Neuronal stem cell (in vitro differentiated cells): ENCODE data around the gene ECSCR.

ENCODE experiments used
- DNase-seq: peaks from one replicate; pipeline ENCODE4 v3.0.0-alpha.2; 2013; ENCODE audit warnings: low spot score
- H2AFZ ChIP-seq: one replicate; pipeline ENCODE4 v1.6.1; 2013; ENCODE audit warnings: mild to moderate bottlenecking, low read length, inconsistent platforms
- H2AK5ac ChIP-seq: 2 replicates; pipeline ENCODE4 v1.6.1; 2013; ENCODE audit warnings: low read depth, mild to moderate bottlenecking, inconsistent platforms, low read length, moderate library complexity, mixed read lengths
- H2BK120ac ChIP-seq: 2 replicates; pipeline ENCODE4 v1.6.1; 2013; ENCODE audit warnings: low read depth, mild to moderate bottlenecking, inconsistent platforms, low read length, moderate library complexity, mixed read lengths
- H2BK12ac ChIP-seq: one replicate; pipeline ENCODE4 v1.6.1; 2013; ENCODE audit warnings: low read length, inconsistent platforms
- H2BK15ac ChIP-seq: 2 replicates; pipeline ENCODE4 v1.6.1; 2013; ENCODE audit warnings: mild to moderate bottlenecking, low read length, inconsistent platforms, mixed read lengths
- H2BK5ac ChIP-seq: one replicate; pipeline ENCODE4 v1.6.1; 2013; ENCODE audit warnings: inconsistent platforms, mild to moderate bottlenecking, low read length, moderate library complexity
- H3K14ac ChIP-seq: one replicate; pipeline ENCODE4 v1.6.1; 2013; ENCODE audit warnings: low read length, inconsistent platforms
- H3K18ac ChIP-seq: 2 replicates; pipeline ENCODE4 v1.6.1; 2013; ENCODE audit warnings: low read length, inconsistent platforms
- H3K23ac ChIP-seq: 2 replicates; pipeline ENCODE4 v1.6.1; 2013; ENCODE audit warnings: low read depth, mild to moderate bottlenecking, mixed read lengths, low read length, inconsistent platforms; ENCODE audit not compliant: poor library complexity
- H3K27ac ChIP-seq: replicated peaks from 3 replicates; pipeline ENCODE4 v1.5.1; 2013; ENCODE audit warnings: low read length, inconsistent platforms
- H3K27me3 ChIP-seq, 3 experiments: 2 replicates each; pipeline ENCODE4 v1.6.1; 2013; ENCODE audit warnings: low read length in 3 of 3, mild to moderate bottlenecking in 2 of 3, inconsistent platforms in 1 of 3, low read depth in 1 of 3, mixed read lengths in 1 of 3, moderate library complexity in 1 of 3; ENCODE audit not compliant: control insufficient read depth in 3 of 3, insufficient read depth in 3 of 3
- H3K36me3 ChIP-seq, 2 donors: replicated peaks in 1 of 2; 2 replicates each; pipeline ENCODE4 v1.6.1; 2013; ENCODE audit warnings: low read length in 2 of 2; ENCODE audit not compliant: control insufficient read depth in 2 of 2, insufficient read depth in 2 of 2
- H3K4ac ChIP-seq: 2 replicates; pipeline ENCODE4 v1.6.1; 2013; ENCODE audit warnings: inconsistent platforms, mild to moderate bottlenecking, low read length, moderate library complexity
- H3K4me1 ChIP-seq, 2 donors: 1 replicate in 1 of 2; 2 replicates in 1 of 2; pipeline ENCODE4 v1.6.1; 2013; ENCODE audit warnings: low read length in 2 of 2, low read depth in 1 of 2; ENCODE audit not compliant: control insufficient read depth in 2 of 2, insufficient read depth in 1 of 2
- H3K4me2 ChIP-seq: one replicate; pipeline ENCODE4 v1.6.1; 2013; ENCODE audit warnings: mild to moderate bottlenecking, low read length, inconsistent platforms; ENCODE audit not compliant: insufficient read depth, poor library complexity, severe bottlenecking
- H3K4me3 ChIP-seq, 2 donors: 2 replicates each; pipeline ENCODE4 v1.5.1; 2013; ENCODE audit warnings: low read length in 2 of 2, mild to moderate bottlenecking in 2 of 2, inconsistent platforms in 1 of 2, moderate library complexity in 1 of 2
- H3K79me1 ChIP-seq: one replicate; pipeline ENCODE4 v1.6.1; 2013; ENCODE audit warnings: low read depth, mild to moderate bottlenecking, inconsistent platforms, low read length, moderate library complexity
- H3K9ac ChIP-seq: one replicate; pipeline ENCODE4 v1.6.1; 2013; ENCODE audit warnings: mild to moderate bottlenecking, low read depth, low read length, inconsistent platforms; ENCODE audit not compliant: poor library complexity
- H3K9me3 ChIP-seq, 2 donors: replicated peaks in 1 of 2; 2 replicates each; pipeline versions ENCODE3 to v1.6.1; 2013; ENCODE audit warnings: low read length in 2 of 2, mild to moderate bottlenecking in 2 of 2, inconsistent platforms in 1 of 2, low read depth in 1 of 2, mixed read lengths in 1 of 2, moderate library complexity in 1 of 2; ENCODE audit not compliant: control insufficient read depth in 2 of 2, insufficient read depth in 1 of 2
- H4K8ac ChIP-seq: one replicate; pipeline ENCODE4 v1.6.1; 2013; ENCODE audit warnings: low read depth, mild to moderate bottlenecking, inconsistent platforms, low read length, moderate library complexity
- H4K91ac ChIP-seq: one replicate; pipeline ENCODE4 v1.6.1; 2013; ENCODE audit warnings: low read length, low read depth, mild to moderate bottlenecking, inconsistent platforms; ENCODE audit not compliant: poor library complexity
- WGBS, 2 donors: extraction: QIAGEN DNeasy Blood & Tissue Kit; methylation state at CpG; one replicate each; pipeline ENCODE4 v1.1.7; 2013; ENCODE audit warnings: missing lambda C conversion rate in 2 of 2, mixed read lengths in 1 of 2; ENCODE audit not compliant: insufficient read length in 2 of 2, insufficient replicate concordance in 1 of 2; ENCODE audit errors: extremely low coverage in 2 of 2; 5-methylcytosine and 5-hydroxymethylcytosine counted together

The ECSCR gene

GRCh38 chr5:139430015-139430414, 32.5 kb downstream of the ECSCR start:
- no peak overlapping the region for H3K27ac ChIP-seq
- H3K79me1 ChIP-seq: no peaks in the 10 kb centered on the region
- H2BK5ac ChIP-seq: no peak overlapping the region
- H2BK15ac ChIP-seq: no peak overlapping the region
- H3K18ac ChIP-seq: no peak overlapping the region
- H3K9me3 ChIP-seq: no peaks in the 10 kb centered on the region
- H3K23ac ChIP-seq: no peak overlapping the region
- no peak overlapping the region for H3K4ac ChIP-seq
- H3K4me2 ChIP-seq: no peak overlapping the region
- H4K91ac ChIP-seq: no peak overlapping the region
- no peak overlapping the region for H2BK120ac ChIP-seq
- peaks cover 6 to 71% of the 10 kb centered on the region in 2 donors for H3K36me3 ChIP-seq
- no peak overlapping the region for H4K8ac ChIP-seq
- no peak overlapping the region for H2AK5ac ChIP-seq
- WGBS, 2 donors: no CpG with 5 or more reads among the region's 2 CpGs
- H2AFZ ChIP-seq: no peak overlapping the region
- no peaks in the 10 kb centered on the region for H3K27me3 ChIP-seq
- no peak overlapping the region for H3K9ac ChIP-seq
- H3K4me1 ChIP-seq: no peaks in the 10 kb centered on the region
- no peak overlapping the region for H3K14ac ChIP-seq
- no peak overlapping the region for H3K4me3 ChIP-seq
- no peak for DNase-seq
- H2BK12ac ChIP-seq: no peak overlapping the region

- no peaks in the 10 kb centered on the region for H3K4me1 ChIP-seq
- DNase-seq: no peak
- H3K4ac ChIP-seq: no peak overlapping the region
- H3K9me3 ChIP-seq: no peaks in the 10 kb centered on the region
- no peak overlapping the region for H4K91ac ChIP-seq
- no CpG with 5 or more reads among the region's 8 CpGs for WGBS, 2 donors
- no peak overlapping the region for H3K9ac ChIP-seq
- no peak overlapping the region for H3K14ac ChIP-seq
- H2BK15ac ChIP-seq: no peak overlapping the region
- no peak overlapping the region for H3K18ac ChIP-seq
- H2AFZ ChIP-seq: no peak overlapping the region
- peaks cover 11 to 80% of the 10 kb centered on the region in 2 donors for H3K36me3 ChIP-seq
- no peak overlapping the region for H3K23ac ChIP-seq
- H3K4me2 ChIP-seq: no peak overlapping the region
- no peak overlapping the region for H4K8ac ChIP-seq
- no peak overlapping the region for H3K27ac ChIP-seq
- H2BK5ac ChIP-seq: no peak overlapping the region
- no peak overlapping the region for H3K4me3 ChIP-seq
- H2BK120ac ChIP-seq: no peak overlapping the region
- H2AK5ac ChIP-seq: no peak overlapping the region
- no peaks in the 10 kb centered on the region for H3K27me3 ChIP-seq
- no peak overlapping the region for H2BK12ac ChIP-seq
- H3K79me1 ChIP-seq: no peaks in the 10 kb centered on the region
Measured at GRCh38 chr5:139426203-139426885, 36.2 kb downstream of the ECSCR start.

GRCh38 chr5:139425497-139425896, 37.0 kb downstream of the ECSCR start:
- H3K36me3 ChIP-seq: peaks cover 11 to 81% of the 10 kb centered on the region in 2 donors

GRCh38 chr5:139422307-139422893, 40.1 kb downstream of the ECSCR start:
- Histone ChIP-seq H2BK5ac (no peak overlapping the region), H3K4ac (no peak overlapping the region), H3K18ac (no peak overlapping the region), H2AK5ac (no peak overlapping the region), H2BK12ac (no peak overlapping the region), H3K36me3 (peaks cover 15 to 85% of the 10 kb centered on the region in 2 donors), H4K91ac (no peak overlapping the region), H3K4me1 (peaks cover 0 to 5% of the 10 kb centered on the region in 2 donors), H3K4me3 (no peak overlapping the region), H2BK120ac (no peak overlapping the region), H2AFZ (no peak overlapping the region), H3K27ac (no peak overlapping the region), H3K9ac (no peak overlapping the region), H2BK15ac (no peak overlapping the region), H3K4me2 (no peak overlapping the region), H3K23ac (no peak overlapping the region), H3K9me3 (no peaks in the 10 kb centered on the region), H4K8ac (no peak overlapping the region), H3K14ac (no peak overlapping the region), H3K79me1 (no peaks in the 10 kb centered on the region), H3K27me3 (no peaks in the 10 kb centered on the region)
- no CpG with 5 or more reads among the region's 5 CpGs for WGBS, 2 donors
- DNase-seq: no peak

More at GRCh38 chr5:139425497-139425896, 37.0 kb downstream of the ECSCR start:
- H4K91ac ChIP-seq: no peak overlapping the region
- H2BK5ac ChIP-seq: no peak overlapping the region
- H3K4me1 ChIP-seq: no peaks in the 10 kb centered on the region
- no CpG with 5 or more reads among the region's 5 CpGs for WGBS, 2 donors
- no peak overlapping the region for H2BK120ac ChIP-seq
- H2AK5ac ChIP-seq: no peak overlapping the region
- no peaks in the 10 kb centered on the region for H3K27me3 ChIP-seq
- DNase-seq: no peak
- no peak overlapping the region for H2BK12ac ChIP-seq
- H3K23ac ChIP-seq: no peak overlapping the region
- H3K9ac ChIP-seq: no peak overlapping the region
- H3K4ac ChIP-seq: no peak overlapping the region
- H3K14ac ChIP-seq: no peak overlapping the region
- no peak overlapping the region for H2BK15ac ChIP-seq
- no peaks in the 10 kb centered on the region for H3K9me3 ChIP-seq
- no peaks in the 10 kb centered on the region for H3K79me1 ChIP-seq
- H4K8ac ChIP-seq: no peak overlapping the region
- H3K4me3 ChIP-seq: no peak overlapping the region
- H3K18ac ChIP-seq: no peak overlapping the region
- no peak overlapping the region for H3K4me2 ChIP-seq
- no peak overlapping the region for H3K27ac ChIP-seq
- no peak overlapping the region for H2AFZ ChIP-seq
